HG03565 (cell line): ENCODE measurements around the gene ALDOC.
A peak's percentile ranks its signal among the peaks of the same experiment; 100 is the strongest.

Experiments used
- ATAC-seq: cut with Tn5 transposase; IDR thresholded peaks from one replicate; pipeline ENCODE4 v1.9.1; 2021; ENCODE audit warnings: mild to moderate bottlenecking, moderate library complexity; ENCODE audit not compliant: unreplicated experiment

The ALDOC gene

DNA sequence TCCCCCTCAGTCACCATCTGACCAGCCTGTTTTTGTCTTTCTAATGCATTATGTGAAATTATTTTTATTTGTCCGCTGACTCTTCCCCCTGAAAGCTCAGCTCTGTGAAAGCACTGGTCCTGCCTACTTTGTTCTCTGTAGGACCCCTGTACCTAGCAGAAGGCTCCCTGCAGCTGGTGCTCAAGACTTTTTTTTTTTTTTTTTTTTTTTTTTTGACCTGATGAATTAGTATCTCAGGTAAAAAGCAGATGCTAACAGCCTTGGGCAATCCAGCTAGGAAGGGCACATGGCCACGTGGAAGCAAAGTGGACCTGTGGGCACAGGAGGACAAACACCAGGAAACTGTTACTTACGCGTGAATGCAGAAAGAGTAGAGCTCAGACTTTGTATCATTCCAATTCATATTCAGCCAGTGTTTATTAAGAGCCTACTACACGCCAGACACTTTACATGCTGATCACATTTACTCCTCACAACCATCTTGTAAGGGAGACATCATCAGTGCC lies 23.6 kb downstream of the ALDOC start:
- ATAC-seq, result no peak

- ATAC-seq, result no peak
Measured at GRCh38 chr17:28552176-28552999, 24.3 kb downstream of the ALDOC start, which contains the start of gene UNC119. TSS of gene UNC119 (minus strand) at chr17:28552624. CDS start at chr17:28552557, 67 bp downstream.

DNA sequence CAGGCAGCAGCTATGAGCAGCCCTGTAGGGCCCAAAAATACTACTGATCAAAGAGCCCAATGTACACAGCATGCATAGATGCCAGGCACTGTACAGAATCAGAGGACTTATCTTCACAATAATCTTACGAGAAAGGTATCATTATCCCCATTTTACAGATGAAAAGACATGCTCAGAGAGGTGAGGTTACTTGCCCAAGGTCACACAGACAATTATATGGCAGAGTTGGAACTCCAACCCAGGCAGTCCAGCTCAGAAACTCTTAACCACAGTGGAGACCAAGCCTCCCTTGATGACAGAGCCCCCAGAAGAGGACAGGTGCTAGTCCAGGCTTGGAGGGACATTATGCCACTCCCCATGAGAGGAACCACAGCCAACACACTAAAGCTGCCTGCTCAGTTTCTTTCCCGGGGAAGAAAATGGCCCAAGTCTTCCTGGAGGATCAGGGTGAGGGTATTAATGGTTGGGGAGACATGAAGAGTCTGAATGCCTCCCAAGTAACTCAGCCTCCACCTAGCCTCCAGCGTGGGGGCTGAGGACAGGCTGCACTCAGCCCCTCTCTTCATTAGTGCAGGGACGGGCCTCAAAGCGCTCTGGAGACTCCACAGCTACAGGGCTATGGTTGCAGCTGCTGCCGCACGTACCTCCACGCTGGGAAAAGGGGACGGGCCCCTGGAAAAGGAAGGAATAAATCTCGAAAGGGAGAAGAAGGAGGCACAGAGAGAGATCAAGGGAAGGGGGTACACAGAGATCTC lies 25.1 kb downstream of the ALDOC start:
- no peak for ATAC-seq

GRCh38 chr17:28550858-28551257 lies 25.8 kb downstream of the ALDOC start:
- ATAC-seq, result no peak

DNA sequence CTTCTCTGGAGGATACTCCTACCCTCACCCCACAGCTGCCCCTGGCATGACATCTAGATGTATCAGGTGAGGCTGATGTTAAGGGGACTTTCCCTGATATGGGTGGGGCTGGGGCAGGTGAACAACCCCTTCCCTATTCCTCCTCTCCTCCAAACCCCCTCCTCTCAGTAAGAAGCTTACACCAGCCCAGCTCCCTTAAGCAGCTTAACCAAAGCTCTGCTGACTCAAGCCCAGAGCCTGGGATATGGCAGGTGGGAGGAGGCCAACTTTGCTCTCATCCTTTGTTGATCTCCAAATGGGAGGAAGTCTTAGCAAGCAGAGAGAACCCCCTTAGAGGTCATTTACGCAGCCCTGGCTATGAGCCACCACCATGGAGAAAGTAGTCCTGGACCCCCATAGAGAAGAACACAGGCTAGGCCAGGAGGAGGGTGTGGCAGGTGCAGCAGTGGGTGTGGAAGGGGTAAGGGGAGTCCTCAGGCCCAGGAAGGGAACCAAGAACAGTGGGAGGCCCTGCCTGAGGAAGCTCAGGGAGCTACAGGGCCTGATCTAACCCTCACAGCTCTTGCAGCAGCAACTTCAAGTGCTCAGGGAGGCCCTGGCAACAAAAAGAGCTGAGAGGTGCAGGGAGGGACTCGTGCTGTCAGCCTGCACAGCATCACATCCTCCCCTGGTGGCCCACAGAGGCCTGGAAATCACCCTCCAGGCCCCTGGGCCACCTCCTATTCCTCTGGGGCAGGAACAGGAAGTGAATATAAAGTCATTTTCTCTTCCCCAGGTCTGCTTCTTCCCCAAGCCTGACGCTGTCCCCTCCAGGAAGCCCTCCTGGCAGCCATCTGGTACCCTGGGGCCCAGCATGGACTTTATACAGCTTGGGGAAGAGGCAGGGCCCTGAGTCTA lies 27.2 kb downstream of the ALDOC start:
- no peak for ATAC-seq

GRCh38 chr17:28548417-28549130 lies 28.1 kb downstream of the ALDOC start:
- no peak for ATAC-seq

- peak; percentile 35 for ATAC-seq
Measured at GRCh38 chr17:28547623-28548416, 28.9 kb downstream of the ALDOC start.

DNA sequence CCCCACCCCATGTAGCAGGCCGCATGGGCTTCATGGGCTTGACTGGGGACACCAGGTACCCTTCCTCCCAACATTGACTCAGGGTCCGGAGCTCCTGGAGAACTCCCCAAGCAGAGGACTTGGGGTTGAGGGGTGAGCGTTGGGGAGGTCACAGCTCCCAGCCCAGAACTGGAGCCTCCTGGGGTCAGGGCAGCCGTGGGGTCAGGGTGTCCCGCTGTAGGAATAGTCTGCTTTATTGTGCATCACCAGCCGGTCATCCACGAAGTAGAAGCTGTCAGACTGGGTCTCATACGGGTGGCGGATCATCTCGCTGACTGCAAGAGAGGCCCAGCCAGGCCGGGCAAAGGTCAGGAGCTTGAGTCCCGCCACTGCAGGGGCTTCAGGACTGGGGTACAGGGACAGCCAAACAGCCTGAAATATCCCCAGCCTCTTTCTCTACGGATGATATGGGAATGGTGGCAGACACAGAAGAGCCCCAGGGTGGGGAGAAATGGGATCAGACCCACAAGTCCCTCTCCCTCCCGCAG lies 29.5 kb downstream of the ALDOC start:
- no peak for ATAC-seq

GRCh38 chr17:28545787-28546415 lies 30.8 kb downstream of the ALDOC start:
- ATAC-seq, result no peak

DNA sequence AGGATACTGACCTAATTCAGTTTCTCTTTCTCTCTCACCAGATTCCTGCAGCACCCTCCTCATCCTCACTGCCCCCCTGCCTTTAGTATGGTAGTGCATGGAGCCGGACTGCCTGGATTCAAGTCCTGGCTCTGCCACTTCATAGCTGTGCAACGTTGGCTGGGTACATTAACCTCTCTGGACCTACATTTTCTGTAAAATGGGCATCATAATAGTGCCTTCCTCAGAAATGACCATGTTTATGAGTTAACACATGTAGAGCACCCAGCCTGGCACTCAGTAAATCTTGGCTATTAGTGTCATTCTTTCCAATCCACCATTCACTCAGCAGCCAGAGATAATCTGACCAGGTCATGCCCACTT lies 31.6 kb downstream of the ALDOC start:
- ATAC-seq, result no peak

- ATAC-seq, result no peak
Measured at GRCh38 chr17:28544402-28545140, 32.1 kb downstream of the ALDOC start.

- ATAC-seq, result no peak
Measured at GRCh38 chr17:28541439-28541838, 35.3 kb downstream of the ALDOC start.

DNA sequence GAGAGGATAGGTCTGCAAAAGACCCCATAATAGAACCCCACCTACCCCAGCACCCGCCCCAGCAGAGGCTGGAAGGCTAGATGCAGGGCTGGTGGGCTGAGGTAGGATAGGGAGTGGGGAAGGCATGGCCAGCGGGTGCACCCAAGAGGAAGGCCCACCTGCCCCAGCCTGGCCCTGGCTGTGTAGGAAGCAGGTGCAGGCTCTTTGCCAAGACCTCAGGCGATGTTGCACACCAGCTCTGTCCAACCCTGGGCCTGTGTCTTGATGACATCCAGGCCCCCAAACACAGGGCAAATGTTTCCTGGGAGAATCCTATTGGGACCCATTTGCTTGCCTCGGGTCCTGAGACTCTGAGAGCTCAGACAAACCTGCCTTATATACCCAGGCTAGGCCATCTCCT lies 36.5 kb downstream of the ALDOC start:
- ATAC-seq, result no peak

DNA sequence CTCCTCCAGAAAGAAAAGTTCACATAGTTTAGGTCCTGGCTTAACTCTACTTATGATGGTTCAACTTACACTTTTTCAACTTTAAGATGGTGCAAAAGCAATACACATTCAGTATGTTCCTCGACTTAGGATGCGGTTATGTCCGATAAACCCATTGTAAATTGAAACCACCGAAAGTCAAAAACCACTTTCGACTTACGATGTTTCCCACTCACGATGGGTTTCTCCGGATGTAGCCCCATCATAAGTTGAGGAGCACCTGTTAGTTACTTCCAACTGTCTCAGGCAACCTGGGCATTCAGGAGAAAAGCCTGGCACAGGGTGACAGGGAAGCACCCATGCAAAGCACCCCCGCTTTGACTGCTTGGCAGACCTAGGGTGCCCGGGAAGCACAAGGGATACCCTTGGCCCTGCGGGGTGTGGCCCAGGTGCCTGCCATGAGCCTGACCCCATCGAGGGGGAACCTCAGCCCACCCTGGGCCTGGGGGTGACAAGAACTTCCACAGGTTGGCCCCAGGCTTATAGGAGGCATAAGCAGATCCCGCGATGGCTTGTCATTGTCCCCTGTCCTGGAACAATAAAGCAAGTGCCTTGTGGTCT lies 38.3 kb downstream of the ALDOC start:
- ATAC-seq, result no peak

- no peak for ATAC-seq
Measured at GRCh38 chr17:28537219-28537610, 39.5 kb downstream of the ALDOC start.

GRCh38 chr17:28536532-28537218 lies 40.0 kb downstream of the ALDOC start:
- ATAC-seq, result no peak

DNA sequence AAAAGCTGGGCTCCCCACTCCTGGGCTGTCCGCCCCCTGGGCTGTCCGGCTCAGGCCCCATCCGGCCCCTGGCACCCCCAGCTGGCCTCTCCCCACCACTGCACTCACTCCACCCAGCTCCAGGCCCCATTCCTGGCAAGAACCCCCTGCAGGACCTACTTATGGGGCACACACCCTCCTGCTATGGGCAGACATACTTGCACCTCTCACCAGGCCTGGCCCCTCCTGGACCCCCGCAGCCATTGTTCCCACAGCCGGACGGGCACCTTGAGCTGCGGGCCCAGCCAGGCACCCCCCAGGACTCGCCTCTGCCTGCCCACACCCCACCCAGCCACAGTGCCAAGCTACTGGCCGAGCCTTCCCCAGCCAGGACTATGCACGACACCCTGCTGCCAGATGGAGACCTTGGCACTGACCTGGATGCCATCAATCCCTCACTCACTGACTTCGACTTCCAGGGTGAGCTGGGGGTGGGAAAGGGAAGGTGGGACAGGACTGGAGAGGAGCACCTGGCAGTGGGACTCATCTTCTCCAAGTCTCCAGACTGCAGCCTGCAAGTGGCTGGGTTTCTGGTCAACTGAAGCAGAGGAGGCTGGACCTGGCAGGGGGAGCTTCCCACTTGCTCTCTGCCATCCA lies 41.8 kb downstream of the ALDOC start:
- ATAC-seq, result no peak
